ENCODE data around the gene LRRC8B.

Gene LRRC8B

GRCh38 chr1:89646259-89646658 is 121.6 kb downstream of the LRRC8B start:
- H3K4me3 ChIP-seq (ENCODE audit: low read depth in 1 of 2, low read length in 2 of 2), result no peak overlapping the region
- no peaks in the 10 kb centered on the region for H3K27me3 ChIP-seq (ENCODE audit: low read depth, low read length)
- H3K4me1 ChIP-seq (ENCODE audit: control insufficient read depth in 1 of 2, insufficient read depth in 2 of 2, low read length in 2 of 2), result no peaks in the 10 kb centered on the region
- no peaks in the 10 kb centered on the region for H3K36me3 ChIP-seq (ENCODE audit: control insufficient read depth in 1 of 2, insufficient read depth in 2 of 2, low read length in 2 of 2)
- peaks cover 0 to 3% of the 10 kb centered on the region in 2 donors for H3K9me3 ChIP-seq (ENCODE audit: control insufficient read depth in 1 of 2, low read length in 2 of 2)
- no peak overlapping the region for H3K27ac ChIP-seq (ENCODE audit: low read length)
